Sigmoid colon (tissue), 7 donors: Measurements from ENCODE around the gene HDAC9. TPM values are rescaled to one million over a fixed set of nuclear protein-coding genes. Genes with fewer than 3 reads are reported as not detected.
A peak's percentile ranks its signal among the peaks of the same experiment; 100 is the strongest.

Experiments used
- DNase-seq: peaks from one replicate; pipeline ENCODE4 v3.0.0-alpha.2; 2019
- H3K27ac ChIP-seq, 4 donors: fragments of 200-600 bp; sonication (generic); one replicate each; pipeline ENCODE4 v1.5.1; 2016 to 2019; ENCODE audit warnings: mild to moderate bottlenecking in 1 of 4
- H3K27me3 ChIP-seq, 3 donors: fragments of 200-600 bp; sonication (generic); one replicate each; pipeline ENCODE4 v1.5.1; 2019; ENCODE audit warnings: mild to moderate bottlenecking in 1 of 3
- H3K36me3 ChIP-seq, 4 donors: fragments of 200-600 bp; sonication (generic); one replicate each; pipeline ENCODE4 v1.5.1; 2016 to 2019
- H3K4me1 ChIP-seq, 4 donors: fragments of 200-600 bp; sonication (generic); one replicate each; pipeline ENCODE4 v1.5.1; 2017 to 2019
- H3K4me3 ChIP-seq, 4 donors: fragments of 200-600 bp; sonication (generic); one replicate each; pipeline ENCODE4 v1.5.1; 2017 to 2019; ENCODE audit warnings: mild to moderate bottlenecking in 2 of 4, moderate library complexity in 1 of 4
- H3K9me3 ChIP-seq, 4 donors: fragments of 200-600 bp in 3 of 4; sonication (generic) in 3 of 4; one replicate each; pipeline versions ENCODE4 v1.5.1 to v1.6.1; 2013 to 2019
- EP300 ChIP-seq, 4 donors: sonication (generic); formaldehyde crosslinking; IDR thresholded peaks; one replicate each; pipeline ENCODE4 v1.6.1; 2017; ENCODE audit warnings: antibody characterized with exemption in 4 of 4
- POLR2A ChIP-seq, 2 donors: fragments of 450-650 bp; IDR thresholded peaks; one replicate each; pipeline ENCODE4 v1.6.1; 2016; ENCODE audit warnings: antibody characterized with exemption in 2 of 2, mild to moderate bottlenecking in 2 of 2, moderate library complexity in 2 of 2
- POLR2AphosphoS5 ChIP-seq, 4 donors: sonication (generic); formaldehyde crosslinking; IDR thresholded peaks; one replicate each; pipeline ENCODE4 v1.6.1; 2017; ENCODE audit warnings: antibody characterized with exemption in 4 of 4
- WGBS, 2 donors: extraction: QIAGEN DNeasy Blood & Tissue Kit; methylation state at CpG; one replicate each; pipeline ENCODE4 v1.1.7; 2013; 5-methylcytosine and 5-hydroxymethylcytosine counted together
- intact Hi-C: fragments of 100-400 bp; cut with DNase I; formaldehyde crosslinking; loops from one replicate; pipeline ENCODE4 v1.15.1; 2023
- polyA plus RNA-seq, 3 donors: library from polyadenylated mRNA; stranded (reverse); fragments of 200-250 nt; gene quantifications; one replicate each; pipeline ENCODE4 v1.2.3, GENCODE V29; 2013
- total RNA-seq, 4 donors: library from RNA; depleted of rRNA; stranded (reverse); fragments of >200 nt; gene quantifications; one replicate each; pipeline ENCODE4 v1.1.0, GENCODE V29; 2016
- TF ChIP-seq, protein P1 (sequence below), 4 experiments: fragments of 450-650 bp in 3 of 4; fragments of 200-600 bp in 1 of 4; IDR thresholded peaks; one replicate each; pipeline ENCODE4 v1.5.1; 2016 to 2019; ENCODE audit warnings: antibody characterized with exemption in 4 of 4, mild to moderate bottlenecking in 3 of 4, moderate library complexity in 2 of 4
- donor health status: healthy with polysubstance abuse.
- donor health status: Bipolar disorder and iron deficiency.
- donor health status: healthy.

Gene HDAC9
- total and polyA plus RNA-seq, 7 donors: 2.4 to 38.2 (median 22.2) TPM

DNA sequence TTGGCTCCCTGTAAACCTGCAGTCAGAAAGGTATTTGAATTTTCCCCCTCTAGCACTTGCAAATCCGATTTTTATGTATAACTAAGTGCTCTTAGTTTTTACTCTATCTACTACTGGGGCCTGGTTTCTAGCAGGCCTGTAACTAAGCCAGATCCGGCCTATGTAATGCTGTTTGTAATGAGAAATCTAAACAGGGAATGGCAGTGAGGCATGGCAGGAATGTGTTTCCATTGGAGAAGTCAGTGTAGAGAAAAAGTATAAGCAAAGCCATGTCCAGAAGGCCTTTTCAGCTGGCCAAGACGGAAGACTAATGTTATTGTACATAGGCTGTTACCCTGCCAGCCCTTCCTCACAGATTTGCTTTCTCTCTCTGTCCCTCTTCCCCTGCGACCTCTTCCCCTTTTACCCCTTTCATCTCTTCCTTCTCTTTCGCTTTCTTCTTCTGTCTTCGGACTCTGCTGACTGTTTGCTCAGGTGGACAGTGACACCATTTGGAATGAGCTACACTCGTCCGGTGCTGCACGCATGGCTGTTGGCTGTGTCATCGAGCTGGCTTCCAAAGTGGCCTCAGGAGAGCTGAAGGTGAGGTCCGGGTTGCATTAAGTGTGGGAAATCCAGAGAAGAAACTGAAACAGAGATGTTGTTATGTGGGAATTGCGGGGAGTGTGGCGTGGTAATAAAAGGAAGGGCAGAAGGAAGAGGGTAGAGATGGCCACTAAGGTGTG lies 297.5 kb downstream of the HDAC9 start:
- DNase-seq: no peak
- Histone ChIP-seq H3K36me3 (no peaks in the 10 kb centered on the region), H3K27me3 (no peaks in the 10 kb centered on the region), H3K4me3 (peak overlapping the region in 3 of 4 donors; percentile 13 to 26 (median 21)), H3K4me1 (peaks cover 0 to 16% (median 5%) of the 10 kb centered on the region in 4 donors), H3K27ac (peak overlapping the region; percentile 36 to 69 (median 64)), H3K9me3 (no peaks in the 10 kb centered on the region)
- no peak for TF ChIP-seq POLR2A (IDR thresholded peaks at IDR 0.05)
- TF ChIP-seq, protein P1, sequence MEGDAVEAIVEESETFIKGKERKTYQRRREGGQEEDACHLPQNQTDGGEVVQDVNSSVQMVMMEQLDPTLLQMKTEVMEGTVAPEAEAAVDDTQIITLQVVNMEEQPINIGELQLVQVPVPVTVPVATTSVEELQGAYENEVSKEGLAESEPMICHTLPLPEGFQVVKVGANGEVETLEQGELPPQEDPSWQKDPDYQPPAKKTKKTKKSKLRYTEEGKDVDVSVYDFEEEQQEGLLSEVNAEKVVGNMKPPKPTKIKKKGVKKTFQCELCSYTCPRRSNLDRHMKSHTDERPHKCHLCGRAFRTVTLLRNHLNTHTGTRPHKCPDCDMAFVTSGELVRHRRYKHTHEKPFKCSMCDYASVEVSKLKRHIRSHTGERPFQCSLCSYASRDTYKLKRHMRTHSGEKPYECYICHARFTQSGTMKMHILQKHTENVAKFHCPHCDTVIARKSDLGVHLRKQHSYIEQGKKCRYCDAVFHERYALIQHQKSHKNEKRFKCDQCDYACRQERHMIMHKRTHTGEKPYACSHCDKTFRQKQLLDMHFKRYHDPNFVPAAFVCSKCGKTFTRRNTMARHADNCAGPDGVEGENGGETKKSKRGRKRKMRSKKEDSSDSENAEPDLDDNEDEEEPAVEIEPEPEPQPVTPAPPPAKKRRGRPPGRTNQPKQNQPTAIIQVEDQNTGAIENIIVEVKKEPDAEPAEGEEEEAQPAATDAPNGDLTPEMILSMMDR (IDR thresholded peaks at IDR 0.05): no peak
- TF ChIP-seq POLR2AphosphoS5 (IDR thresholded peaks at IDR 0.05): no peak
- TF ChIP-seq EP300 (IDR thresholded peaks at IDR 0.05): no peak
- intact Hi-C loops: no loop called here
- 76 to 78% methylated on average over 13 of the region's 13 CpGs for WGBS, 2 donors

DNA sequence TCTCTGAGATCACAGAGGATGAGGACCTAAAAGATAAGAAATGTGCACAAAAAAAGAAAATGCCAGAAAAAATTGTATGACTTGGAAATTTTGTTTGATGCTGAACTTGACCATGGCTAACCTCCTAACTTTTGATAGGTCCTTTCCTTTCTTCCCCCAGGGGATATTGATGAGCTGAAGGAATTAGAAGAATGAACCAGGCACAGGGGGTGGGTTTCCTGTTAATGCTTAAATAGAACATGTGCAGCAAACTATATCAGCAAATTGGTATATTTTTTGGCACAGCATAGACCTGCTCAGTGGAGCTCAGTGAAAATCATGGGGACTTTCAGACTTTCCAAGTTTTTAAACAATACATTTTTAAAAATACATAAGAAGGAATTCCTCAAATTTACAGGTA lies 300.7 kb downstream of the HDAC9 start:
- no peak overlapping the region for H3K4me3 ChIP-seq
- intact Hi-C loops: no loop called here

DNA sequence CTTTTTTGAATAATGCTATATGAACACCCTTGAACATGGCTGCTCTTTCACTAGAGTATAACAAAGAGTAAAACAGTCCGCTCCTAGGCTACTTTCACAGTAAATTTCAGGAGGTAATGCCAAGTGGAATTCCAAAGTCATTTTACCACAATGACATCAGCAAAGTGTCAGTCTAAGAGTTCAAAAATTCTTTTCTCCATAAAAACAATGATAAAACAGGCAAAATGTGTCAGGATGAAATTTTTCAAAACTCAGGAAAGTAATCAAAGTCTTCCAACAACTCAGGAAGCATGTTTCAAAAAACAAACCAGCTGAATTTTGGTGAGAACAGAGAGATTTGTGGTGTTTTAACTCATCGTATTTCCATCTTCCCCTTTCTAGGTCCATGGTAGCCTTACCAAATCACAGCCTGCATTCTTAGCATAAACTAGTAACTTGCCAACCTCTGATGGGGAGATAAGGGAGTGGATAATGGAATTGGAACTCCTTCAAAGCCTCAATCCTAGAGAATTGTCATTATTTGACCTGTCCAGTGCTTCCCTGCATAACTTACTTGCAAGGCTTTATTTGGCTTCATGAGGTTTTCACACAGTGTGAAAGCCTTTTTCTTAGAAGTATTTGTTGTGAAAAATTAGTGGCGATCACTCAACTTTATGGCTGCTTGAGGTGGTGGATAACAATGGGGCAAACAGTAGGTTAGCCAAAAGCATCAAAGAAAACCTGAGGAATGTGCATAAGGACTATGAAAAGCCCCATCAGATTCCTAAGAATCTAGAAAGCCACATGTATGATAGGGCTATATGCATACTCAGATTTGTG lies 302.7 kb downstream of the HDAC9 start:
- Histone ChIP-seq H3K36me3 (no peaks in the 10 kb centered on the region), H3K27ac (no peak overlapping the region), H3K4me3 (no peak overlapping the region), H3K9me3 (no peaks in the 10 kb centered on the region), H3K4me1 (peaks cover 0 to 10% (median 4%) of the 10 kb centered on the region in 4 donors), H3K27me3 (no peaks in the 10 kb centered on the region)
- intact Hi-C loops: no loop called here
- TF ChIP-seq, protein P1 (IDR thresholded peaks at IDR 0.05): no peak
- TF ChIP-seq POLR2AphosphoS5 (IDR thresholded peaks at IDR 0.05) (no peak), POLR2A (IDR thresholded peaks at IDR 0.05) (no peak), EP300 (IDR thresholded peaks at IDR 0.05) (no peak)
- DNase-seq: no peak
- WGBS, 2 donors: 82 to 93% methylated on average over 3 of the region's 3 CpGs

More for the DNA sequence above, 300.7 kb downstream of the HDAC9 start:
- Histone ChIP-seq H3K4me1 (peaks cover 0 to 16% (median 5%) of the 10 kb centered on the region in 4 donors), H3K9me3 (no peaks in the 10 kb centered on the region), H3K27me3 (no peaks in the 10 kb centered on the region), H3K27ac (no peak overlapping the region), H3K36me3 (no peaks in the 10 kb centered on the region)
- no peak for TF ChIP-seq POLR2AphosphoS5 (IDR thresholded peaks at IDR 0.05)
- TF ChIP-seq, protein P1 (IDR thresholded peaks at IDR 0.05): no peak
- TF ChIP-seq POLR2A (IDR thresholded peaks at IDR 0.05): no peak
- no peak for TF ChIP-seq EP300 (IDR thresholded peaks at IDR 0.05)
- DNase-seq: no peak

DNA sequence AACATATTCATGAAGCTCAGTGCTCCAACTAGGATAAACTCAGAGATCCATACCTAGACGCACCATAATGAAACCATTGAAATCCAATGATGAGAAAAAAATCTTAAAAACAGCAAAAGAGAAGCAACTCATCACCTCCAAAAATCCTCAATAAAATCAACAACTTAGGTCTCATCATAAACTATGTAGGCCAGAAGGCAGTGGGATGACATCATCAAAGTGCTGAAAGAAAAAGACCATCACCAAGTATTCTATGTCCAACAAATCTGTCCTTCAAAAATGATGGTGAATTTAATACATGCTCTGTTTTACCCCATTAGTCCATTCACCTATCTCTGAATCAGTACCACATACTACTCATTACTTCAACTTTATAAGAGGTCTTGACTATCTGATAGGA lies 304.4 kb downstream of the HDAC9 start:
- H3K4me3 ChIP-seq: no peak overlapping the region
- intact Hi-C loops: no loop called here
- TF ChIP-seq POLR2A (IDR thresholded peaks at IDR 0.05): no peak
- no peak for TF ChIP-seq EP300 (IDR thresholded peaks at IDR 0.05)
- no peak for TF ChIP-seq POLR2AphosphoS5 (IDR thresholded peaks at IDR 0.05)
- TF ChIP-seq, protein P1 (IDR thresholded peaks at IDR 0.05): no peak
- H3K9me3 ChIP-seq: no peaks in the 10 kb centered on the region
- DNase-seq: no peak
- no peak overlapping the region for H3K27ac ChIP-seq
- H3K27me3 ChIP-seq: no peaks in the 10 kb centered on the region
- H3K4me1 ChIP-seq: peaks cover 0 to under 1% (median 0%) of the 10 kb centered on the region in 4 donors
- WGBS, 2 donors: 96 to 97% methylated on average over 1 of the region's 1 CpG
- H3K36me3 ChIP-seq: no peaks in the 10 kb centered on the region
